DMS79 treated with DMSO at 0.1 percent for 48 hours (cell line): ENCODE data around the gene TARP.
"Not testable (repeated sequence)": the region's sequence is repeated elsewhere in the genome, so short reads cannot be mapped to it uniquely, and the experiment has no call there.

Source experiments
- DNase-seq: peaks from one replicate; lab custom pipeline; 2025; lab: John Stamatoyannopoulos, UW

TARP gene

GRCh38 chr7:38262026-38262425, 11.4 kb downstream of the TARP start:
- DNase-seq: not testable (repeated sequence)

GRCh38 chr7:38261601-38262000, 11.8 kb downstream of the TARP start:
- DNase-seq: not testable (repeated sequence)

GRCh38 chr7:38259157-38259556, 14.3 kb downstream of the TARP start:
- not testable (repeated sequence) for DNase-seq

- DNase-seq: no peak
These were observed 16.1 kb downstream of the TARP start for GRCh38 chr7:38257350-38257677.

- DNase-seq: not testable (repeated sequence)
These were observed 23.6 kb downstream of the TARP start for GRCh38 chr7:38249849-38250248.

- no peak for DNase-seq
These were observed 25.3 kb downstream of the TARP start for GRCh38 chr7:38248069-38248567.

- no peak for DNase-seq
These were observed 27.9 kb downstream of the TARP start for GRCh38 chr7:38245409-38245977.

- no peak for DNase-seq
These were observed 28.9 kb downstream of the TARP start for GRCh38 chr7:38244516-38244915.

- DNase-seq: not testable (repeated sequence)
These were observed 30.1 kb downstream of the TARP start for GRCh38 chr7:38243345-38243744.

- no peak for DNase-seq
These were observed 30.6 kb downstream of the TARP start for GRCh38 chr7:38242814-38243213.

- DNase-seq: no peak
These were observed 32.4 kb downstream of the TARP start for GRCh38 chr7:38241071-38241470.

- not testable (repeated sequence) for DNase-seq
These were observed 34.3 kb downstream of the TARP start for GRCh38 chr7:38239129-38239528.

GRCh38 chr7:38235606-38236005, 37.8 kb downstream of the TARP start:
- DNase-seq: no peak

- not testable (repeated sequence) for DNase-seq
These were observed 38.7 kb downstream of the TARP start for GRCh38 chr7:38234759-38235158.

GRCh38 chr7:38232502-38233366, 40.7 kb downstream of the TARP start:
- DNase-seq: no peak

- no peak for DNase-seq
These were observed 43.4 kb downstream of the TARP start for GRCh38 chr7:38229884-38230642.

- DNase-seq: no peak
These were observed 44.0 kb downstream of the TARP start for GRCh38 chr7:38229386-38229785.

- no peak for DNase-seq
These were observed 49.0 kb downstream of the TARP start for GRCh38 chr7:38224392-38224791.

- DNase-seq: no peak
These were observed 50.1 kb downstream of the TARP start for GRCh38 chr7:38223306-38223705.

- DNase-seq: peak; percentile 55
These were observed 50.8 kb downstream of the TARP start for GRCh38 chr7:38222481-38223096.

GRCh38 chr7:38220452-38220851, 53.0 kb downstream of the TARP start:
- DNase-seq: no peak

GRCh38 chr7:38217672-38218071, 55.8 kb downstream of the TARP start:
- DNase-seq: no peak
